GM15510 (cell line): Measurements from ENCODE around the gene COMMD10.

Experiments used
- POLR2A ChIP-seq: IDR thresholded peaks from 3 replicates; pipeline ENCODE4 v1.6.1; 2011; ENCODE audit warnings: borderline replicate concordance; ENCODE audit not compliant: insufficient read length; ENCODE audit errors: extremely low read depth

COMMD10 gene

DNA sequence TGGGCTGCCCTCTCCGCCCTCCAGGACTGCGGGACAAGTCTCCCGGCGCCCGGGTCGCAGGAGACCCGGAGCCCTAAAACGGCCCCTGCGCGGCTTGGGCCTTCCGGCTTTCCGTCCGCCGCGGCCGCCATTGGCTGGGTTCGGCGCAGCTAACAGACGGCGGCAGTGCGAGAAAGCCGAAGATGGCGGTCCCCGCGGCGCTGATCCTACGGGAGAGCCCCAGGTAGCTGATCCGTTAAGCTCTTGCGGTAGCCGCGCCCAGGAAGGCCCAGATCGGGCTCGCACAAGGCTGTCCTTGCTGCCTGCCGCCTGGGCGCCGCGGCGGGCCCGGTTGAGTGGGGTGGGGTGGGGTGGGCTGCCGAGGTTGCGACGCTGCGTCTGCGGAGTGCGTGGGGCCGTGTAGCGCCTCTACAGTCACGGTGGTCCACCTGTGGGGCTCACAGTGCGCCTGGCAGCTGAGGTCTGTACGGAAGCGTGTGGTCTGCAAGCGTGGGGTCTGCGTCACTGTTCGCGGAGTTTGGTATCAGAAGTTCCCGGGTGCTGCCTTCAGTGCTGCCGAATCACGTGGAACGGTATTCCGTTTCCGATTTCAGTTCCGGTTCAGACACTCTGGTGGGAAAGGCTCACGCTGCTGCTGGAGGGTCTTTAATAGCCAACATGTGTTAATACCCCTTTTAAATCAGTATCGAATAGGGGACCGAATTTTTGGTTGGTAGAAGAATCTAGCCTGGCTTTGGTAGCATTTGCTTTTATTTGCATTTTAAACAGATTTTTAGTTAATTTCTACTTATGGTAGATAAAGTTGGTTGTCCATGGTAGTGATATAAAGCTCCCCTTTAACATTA lies at the start of gene COMMD10:
Gene COMMD10, plus strand, starts transcription at position 155 of the 845 bp plus-strand sequence.
- TF ChIP-seq POLR2A, result peak; percentile 73

DNA sequence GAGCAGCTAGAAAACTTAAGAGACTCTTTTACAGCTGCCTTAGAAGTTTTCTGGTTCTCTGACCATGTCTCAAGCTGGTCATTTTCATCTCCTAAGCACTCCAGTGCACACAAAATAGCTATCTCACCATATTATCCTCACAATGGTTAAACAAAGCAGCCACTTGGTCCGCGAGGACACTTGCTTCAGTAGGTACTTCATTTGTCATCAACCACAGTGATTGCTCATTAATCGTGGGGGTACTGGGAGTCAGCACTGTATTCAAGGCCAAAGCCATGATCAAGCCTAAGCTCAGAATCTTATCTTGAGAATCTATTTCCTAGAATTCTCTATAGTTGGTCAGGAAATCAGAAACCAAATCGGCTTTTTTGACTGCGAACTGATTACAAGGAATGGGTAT lies 49.7 kb upstream of the COMMD10 start:
- no peak for TF ChIP-seq POLR2A

DNA sequence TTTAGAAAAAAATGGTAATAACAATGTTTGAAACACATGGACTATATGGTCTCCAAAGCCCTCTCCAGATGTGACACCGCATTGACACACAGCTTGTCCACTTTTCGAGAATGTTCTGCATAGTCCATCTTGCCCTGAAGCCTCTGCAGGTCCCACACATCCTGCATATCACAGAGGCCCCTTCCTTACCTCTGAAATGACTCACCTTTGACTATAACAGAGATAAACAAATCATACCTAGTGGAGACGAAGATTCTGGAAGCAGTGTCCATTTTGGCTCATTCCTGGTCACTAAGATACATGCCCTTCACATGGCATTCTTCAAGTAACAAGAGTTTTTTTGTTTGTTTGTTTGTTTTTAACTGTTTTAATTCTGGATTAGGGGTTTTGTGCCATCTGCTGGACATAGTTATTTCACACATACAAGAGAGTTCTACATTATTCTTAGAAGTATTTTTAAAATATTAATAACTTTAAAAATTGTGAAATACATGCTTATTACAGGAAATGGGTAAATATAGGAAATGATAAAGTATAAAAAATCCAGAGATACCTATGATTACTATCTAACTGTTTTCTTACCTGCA lies 47.5 kb upstream of the COMMD10 start:
- TF ChIP-seq POLR2A, result no peak

DNA sequence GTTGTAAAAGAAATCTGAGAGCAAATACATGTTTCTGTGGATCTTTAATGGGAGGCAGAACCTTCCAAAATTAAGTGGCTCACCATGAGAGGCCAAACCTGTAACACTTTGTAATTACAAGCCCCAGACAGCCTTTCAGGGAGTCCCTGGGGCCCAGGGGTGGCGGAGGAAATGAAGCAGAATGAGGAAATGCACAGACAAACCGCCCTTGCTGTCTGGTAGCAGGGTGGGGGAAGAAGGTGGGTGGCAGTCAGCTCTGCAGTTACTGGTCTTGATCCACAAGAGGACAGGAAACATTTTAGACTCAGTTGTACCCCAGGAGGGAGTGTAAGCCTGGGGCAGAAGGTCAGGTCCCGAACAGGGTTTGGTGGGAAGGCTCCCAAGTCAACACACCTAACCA lies 46.0 kb upstream of the COMMD10 start:
- TF ChIP-seq POLR2A, result no peak

DNA sequence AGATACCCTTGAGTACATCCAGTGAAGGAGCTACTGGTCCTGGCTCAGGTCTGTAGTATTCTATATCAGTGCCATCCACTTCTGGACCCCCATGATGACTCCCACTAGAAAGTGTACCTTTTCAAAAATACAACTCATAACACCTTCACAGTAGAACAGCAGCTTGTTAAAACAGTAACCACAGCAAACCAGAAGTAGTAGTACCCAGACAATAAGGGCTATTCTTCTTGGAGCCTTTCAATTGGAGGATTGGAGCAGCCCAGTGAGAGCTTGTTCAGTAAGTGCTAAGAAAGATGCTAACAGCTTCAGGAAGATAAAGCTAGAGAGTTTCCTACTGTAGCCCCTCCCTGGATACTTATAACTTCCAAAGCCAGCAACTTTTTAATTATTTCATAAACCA lies 42.5 kb upstream of the COMMD10 start:
- no peak for TF ChIP-seq POLR2A

DNA sequence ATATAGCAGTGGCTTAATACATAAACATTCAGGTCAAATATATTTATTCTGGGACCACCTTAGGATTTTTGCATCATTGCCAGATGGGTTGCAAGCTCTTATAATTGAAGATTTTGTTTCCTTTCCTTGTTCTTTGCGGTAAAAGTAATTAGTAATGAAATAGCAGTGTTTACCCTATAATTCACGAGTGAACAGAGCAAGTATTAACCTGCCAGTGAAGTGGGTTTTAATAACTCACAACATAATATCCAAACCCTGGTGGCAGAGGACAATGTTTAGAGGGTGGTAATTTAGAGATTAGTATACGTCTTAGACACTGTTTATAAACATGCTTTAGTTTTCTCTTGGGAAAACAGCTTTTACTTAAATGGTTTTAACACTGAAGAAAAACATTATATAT lies 40.8 kb upstream of the COMMD10 start:
- no peak for TF ChIP-seq POLR2A

DNA sequence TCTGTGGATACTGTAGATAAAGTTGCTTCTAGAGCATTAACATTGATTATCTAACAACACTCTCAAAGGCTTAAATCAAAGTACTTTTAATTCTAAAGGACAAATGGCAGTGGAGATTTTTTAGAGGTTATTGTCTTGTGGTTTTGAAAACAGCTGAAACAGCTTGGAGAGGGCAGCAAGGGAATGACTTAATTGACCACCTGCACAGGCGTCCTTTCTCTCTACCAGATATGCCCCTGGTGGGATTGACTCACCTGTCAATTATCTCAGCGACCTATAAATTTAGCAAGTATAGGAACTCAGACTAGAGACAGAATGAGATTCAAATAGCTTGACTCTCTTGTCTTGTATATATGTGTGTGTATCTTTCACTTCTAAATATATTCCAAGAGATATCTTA lies 39.0 kb upstream of the COMMD10 start:
- no peak for TF ChIP-seq POLR2A

DNA sequence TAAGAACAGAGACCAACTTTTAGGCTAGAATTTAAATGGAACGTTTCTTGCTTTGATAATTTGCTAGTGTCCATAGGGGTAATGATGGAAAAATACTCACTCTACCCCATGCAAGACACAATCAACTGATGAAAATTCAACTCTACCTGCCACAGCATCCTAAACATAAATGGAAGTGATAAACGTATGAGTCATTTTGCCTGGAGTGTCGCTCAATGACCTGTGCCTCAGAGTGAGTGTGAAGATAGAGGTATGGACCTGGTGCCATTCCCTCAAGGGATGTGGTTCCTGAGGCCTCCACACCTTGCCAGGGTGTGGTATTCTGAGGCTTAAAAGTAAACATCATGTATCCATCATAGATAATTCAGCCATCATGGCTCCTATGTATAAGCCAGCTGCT lies 38.6 kb upstream of the COMMD10 start:
- no peak for TF ChIP-seq POLR2A

DNA sequence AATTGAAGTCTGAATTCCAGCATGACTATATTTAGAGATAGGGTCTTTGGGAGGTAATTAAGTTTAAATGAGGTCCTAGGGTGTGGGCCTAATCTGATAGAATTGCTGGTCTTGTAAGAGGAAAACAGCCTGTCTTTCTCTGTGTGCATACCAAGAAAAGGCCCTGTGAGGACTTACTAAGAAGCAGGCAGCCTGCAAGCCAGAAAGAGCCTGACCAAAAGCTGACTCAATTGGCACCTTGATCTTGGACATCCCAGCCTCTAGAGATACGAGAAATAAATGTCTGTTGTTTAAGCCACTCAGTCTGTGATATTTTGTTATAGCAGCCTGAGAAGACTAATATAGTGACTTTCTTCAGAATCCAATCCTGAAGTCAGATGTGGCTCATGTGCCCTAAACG lies 38.0 kb upstream of the COMMD10 start:
- no peak for TF ChIP-seq POLR2A

DNA sequence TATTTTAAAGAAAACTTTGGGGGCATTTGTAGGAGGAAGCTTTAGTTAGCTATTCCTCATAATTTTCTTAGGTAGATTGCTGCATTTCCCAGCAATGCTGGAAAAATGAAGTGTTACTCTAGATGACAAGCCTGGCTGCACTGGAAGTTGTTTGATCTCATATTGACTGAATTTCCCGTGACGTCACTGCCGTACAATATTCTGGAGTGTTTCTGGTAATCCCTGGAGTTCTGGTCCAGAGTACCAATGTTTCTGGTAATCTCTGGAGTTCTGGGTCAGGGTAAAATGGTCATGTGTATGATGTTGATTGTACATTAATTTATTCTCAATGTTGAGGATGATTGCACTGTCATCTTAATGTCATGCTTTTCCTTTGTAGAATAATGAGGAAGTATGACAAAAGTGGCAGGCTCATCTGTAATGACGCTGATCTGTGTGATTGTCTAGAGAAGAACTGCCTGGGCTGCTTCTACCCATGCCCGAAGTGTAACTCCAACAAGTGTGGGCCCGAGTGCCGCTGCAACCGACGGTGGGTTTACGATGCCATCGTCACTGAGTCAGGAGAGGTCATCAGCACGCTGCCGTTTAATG lies 26.4 kb upstream of the COMMD10 start:
- TF ChIP-seq POLR2A, result no peak

DNA sequence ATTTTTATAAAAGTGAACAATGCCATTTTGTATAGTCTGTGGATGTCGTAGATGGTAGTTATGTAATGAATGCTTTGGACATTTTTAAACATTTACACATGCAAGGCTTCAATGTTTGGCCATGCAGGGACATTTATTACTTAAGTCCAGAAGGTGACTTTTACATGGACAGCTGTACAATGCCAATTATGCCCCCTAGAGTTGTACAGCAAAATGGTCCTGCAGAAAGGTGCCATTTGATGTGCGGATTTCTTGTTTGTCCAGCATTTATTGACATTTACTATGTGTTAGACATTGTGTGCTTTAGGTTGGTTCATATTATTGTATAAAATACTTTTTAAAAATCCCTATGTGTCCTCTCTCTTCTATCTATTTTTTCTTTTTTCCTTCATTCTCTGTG lies 22.5 kb upstream of the COMMD10 start:
- TF ChIP-seq POLR2A, result no peak

DNA sequence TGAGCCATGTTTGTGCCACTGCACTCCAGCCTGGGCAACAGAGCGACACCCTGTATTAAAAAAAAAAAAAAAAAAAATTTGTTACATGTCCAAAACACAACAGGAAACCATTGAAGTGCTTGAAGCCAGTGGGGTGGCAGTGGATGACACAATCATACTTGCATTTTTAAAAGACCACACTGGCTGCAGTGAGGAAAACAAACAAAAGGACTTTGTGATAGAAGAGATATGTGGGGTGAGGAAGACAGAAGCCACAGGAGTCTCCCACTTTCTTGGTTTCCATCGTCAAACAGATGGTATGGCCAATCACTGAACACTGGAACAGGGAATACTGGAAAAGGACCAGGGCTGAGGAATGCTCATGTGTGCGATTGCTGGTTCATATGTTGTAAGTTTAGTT lies 20.9 kb upstream of the COMMD10 start:
- no peak for TF ChIP-seq POLR2A

DNA sequence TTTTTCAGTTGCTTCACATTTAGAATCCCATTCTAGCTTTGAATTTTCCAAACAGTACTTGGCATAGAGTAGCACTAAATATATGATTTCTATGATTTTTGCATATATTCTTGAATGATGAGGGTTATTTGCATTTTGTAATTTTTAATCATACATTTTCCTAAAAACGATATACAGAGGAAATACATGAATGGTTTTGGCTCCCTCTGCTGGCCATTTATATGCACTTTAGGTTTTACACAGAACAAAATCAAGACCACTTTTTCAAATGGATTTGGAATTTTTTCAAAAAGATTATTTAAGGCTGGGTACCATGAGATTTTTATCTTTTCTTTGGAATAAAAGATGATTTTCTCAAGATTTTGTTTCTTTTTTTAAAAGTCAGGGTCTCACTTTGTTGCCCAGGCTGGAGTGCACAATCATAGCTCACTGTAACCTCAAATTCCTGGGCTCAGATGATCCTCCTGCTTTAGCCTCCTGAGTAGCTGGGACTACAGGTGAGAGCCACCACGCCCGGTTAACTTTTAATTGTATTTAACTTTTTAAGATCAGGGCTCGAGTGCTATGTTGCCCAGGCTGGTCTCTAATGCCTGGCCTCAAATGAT lies 16.7 kb upstream of the COMMD10 start:
- TF ChIP-seq POLR2A, result no peak

DNA sequence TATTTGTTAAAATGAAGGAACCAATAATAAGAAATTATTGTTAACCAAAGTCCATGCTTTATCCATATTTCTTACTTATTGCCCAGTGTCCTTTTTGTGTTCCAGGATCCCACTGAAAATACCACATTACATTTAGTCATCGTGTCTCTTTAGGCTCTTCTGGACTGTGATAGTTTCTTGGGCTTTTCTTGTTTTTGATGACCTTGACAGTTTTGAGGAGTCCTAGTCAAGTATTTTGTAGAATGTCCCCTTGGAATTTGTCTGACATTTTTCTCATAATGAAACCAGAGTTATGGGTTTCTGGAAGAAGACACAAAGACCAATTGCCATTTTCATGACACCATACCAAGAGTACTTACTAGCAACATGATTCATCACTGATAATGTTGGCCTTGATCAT lies 13.6 kb upstream of the COMMD10 start:
- no peak for TF ChIP-seq POLR2A

DNA sequence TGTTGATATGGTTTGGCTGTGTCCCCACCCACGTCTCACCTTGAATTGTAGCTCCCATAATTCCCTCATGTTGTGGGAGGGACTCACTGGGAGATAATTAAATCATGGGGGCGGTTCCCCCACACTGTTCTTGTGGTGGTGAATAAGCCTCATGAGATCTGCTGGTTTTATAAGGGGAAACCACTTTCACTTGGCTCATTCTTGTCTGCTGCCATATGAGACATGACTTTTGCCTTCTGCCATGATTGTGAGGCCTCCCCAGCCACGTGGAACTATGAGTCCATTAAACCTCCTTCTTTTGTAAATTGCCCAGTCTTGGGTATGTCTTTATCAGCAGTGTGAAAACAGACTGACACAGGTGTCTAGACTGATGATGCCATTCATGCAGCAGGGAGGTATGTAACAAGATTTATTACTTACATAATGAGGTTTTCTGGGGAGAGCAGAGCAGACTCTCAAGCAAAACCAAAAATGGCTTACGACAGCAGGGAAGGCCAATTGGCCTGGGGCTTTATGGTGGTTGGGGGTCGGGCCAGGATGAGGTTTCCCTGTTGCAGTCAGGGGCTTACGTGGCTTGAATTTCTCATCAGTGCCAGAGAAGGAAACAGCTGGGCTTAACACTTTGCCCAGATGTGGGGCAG lies 9.5 kb upstream of the COMMD10 start:
- no peak for TF ChIP-seq POLR2A
